Endothelial cell (in vitro differentiated cells): ENCODE measurements around the gene AKAP6. TPM values are rescaled to one million over a fixed set of nuclear protein-coding genes. Genes with fewer than 3 reads are reported as not detected.

Source experiments
- DNase-seq: peaks from one replicate; pipeline ENCODE4 v3.0.0; 2021; ENCODE audit warnings: low spot score
- H3K27ac Mint-ChIP-seq: one replicate; pipeline ENCODE4 v1.8.0; 2021; ENCODE audit warnings: mixed read lengths, inconsistent platforms; ENCODE audit not compliant: unreplicated experiment
- H3K27me3 Mint-ChIP-seq: one replicate; pipeline ENCODE4 v1.8.0; 2021; ENCODE audit warnings: mild to moderate bottlenecking, moderate library complexity, mixed read lengths, inconsistent platforms; ENCODE audit not compliant: unreplicated experiment
- H3K36me3 Mint-ChIP-seq: one replicate; pipeline ENCODE4 v1.8.0; 2021; ENCODE audit warnings: mild to moderate bottlenecking, low read depth, mixed read lengths, inconsistent platforms; ENCODE audit not compliant: unreplicated experiment
- H3K4me1 Mint-ChIP-seq: one replicate; pipeline ENCODE4 v1.8.0; 2021; ENCODE audit warnings: mild to moderate bottlenecking, mixed read lengths, inconsistent platforms; ENCODE audit not compliant: unreplicated experiment
- H3K4me3 Mint-ChIP-seq: one replicate; pipeline ENCODE4 v1.8.0; 2021; ENCODE audit warnings: mild to moderate bottlenecking, mixed read lengths, inconsistent platforms; ENCODE audit not compliant: unreplicated experiment
- H3K9me3 Mint-ChIP-seq: one replicate; pipeline ENCODE4 v1.8.0; 2021; ENCODE audit warnings: mixed read lengths, inconsistent platforms; ENCODE audit not compliant: unreplicated experiment
- total RNA-seq: library from RNA; stranded (reverse); fragmentation: NEBNext Ultra II Directional; extraction: Animal tissue kit (Norgen Biotek cat#: 25700); gene quantifications from one replicate; pipeline ENCODE4 v1.2.1, GENCODE V29; 2021; ENCODE audit not compliant: unreplicated experiment
- TF ChIP-seq, protein P1 (sequence below): fragments of 200-600 bp; sonication (generic); IDR thresholded peaks from one replicate; pipeline ENCODE4 v1.5.0; 2021; ENCODE audit warnings: antibody characterized with exemption; ENCODE audit not compliant: unreplicated experiment

Gene AKAP6
- total RNA-seq, 1 donor from 2014 or later, result 4.4 TPM

DNA sequence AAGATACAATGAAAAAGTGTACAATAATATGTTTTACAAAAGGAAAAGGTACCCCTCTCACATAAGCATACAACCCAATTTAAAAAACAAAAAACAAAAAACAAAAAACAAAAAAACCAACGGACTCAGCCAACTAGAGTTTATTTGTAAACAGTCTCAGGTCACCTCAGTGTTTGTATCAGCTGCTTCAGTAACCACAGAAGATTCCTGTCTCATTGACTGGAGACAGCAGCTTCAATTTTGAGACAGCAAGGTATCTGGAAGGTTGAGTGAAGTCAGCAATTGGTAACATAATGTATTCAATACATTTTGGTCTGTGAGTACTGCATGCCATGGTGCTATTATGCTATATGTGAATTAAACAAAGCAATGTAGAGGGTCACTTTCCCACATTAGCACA is 201.7 kb downstream of the AKAP6 start:
- DNase-seq, result no peak
- Mint-ChIP-seq H3K36me3 (no peaks in the 10 kb centered on the region), H3K4me3 (no peak overlapping the region), H3K9me3 (no peaks in the 10 kb centered on the region), H3K4me1 (no peaks in the 10 kb centered on the region), H3K27ac (no peak overlapping the region), H3K27me3 (no peaks in the 10 kb centered on the region)
- TF ChIP-seq, protein P1, sequence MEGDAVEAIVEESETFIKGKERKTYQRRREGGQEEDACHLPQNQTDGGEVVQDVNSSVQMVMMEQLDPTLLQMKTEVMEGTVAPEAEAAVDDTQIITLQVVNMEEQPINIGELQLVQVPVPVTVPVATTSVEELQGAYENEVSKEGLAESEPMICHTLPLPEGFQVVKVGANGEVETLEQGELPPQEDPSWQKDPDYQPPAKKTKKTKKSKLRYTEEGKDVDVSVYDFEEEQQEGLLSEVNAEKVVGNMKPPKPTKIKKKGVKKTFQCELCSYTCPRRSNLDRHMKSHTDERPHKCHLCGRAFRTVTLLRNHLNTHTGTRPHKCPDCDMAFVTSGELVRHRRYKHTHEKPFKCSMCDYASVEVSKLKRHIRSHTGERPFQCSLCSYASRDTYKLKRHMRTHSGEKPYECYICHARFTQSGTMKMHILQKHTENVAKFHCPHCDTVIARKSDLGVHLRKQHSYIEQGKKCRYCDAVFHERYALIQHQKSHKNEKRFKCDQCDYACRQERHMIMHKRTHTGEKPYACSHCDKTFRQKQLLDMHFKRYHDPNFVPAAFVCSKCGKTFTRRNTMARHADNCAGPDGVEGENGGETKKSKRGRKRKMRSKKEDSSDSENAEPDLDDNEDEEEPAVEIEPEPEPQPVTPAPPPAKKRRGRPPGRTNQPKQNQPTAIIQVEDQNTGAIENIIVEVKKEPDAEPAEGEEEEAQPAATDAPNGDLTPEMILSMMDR, result no peak

- H3K9me3 Mint-ChIP-seq, result no peaks in the 10 kb centered on the region
- H3K27me3 Mint-ChIP-seq, result no peaks in the 10 kb centered on the region
- no peaks in the 10 kb centered on the region for H3K4me1 Mint-ChIP-seq
- no peak for DNase-seq
- H3K4me3 Mint-ChIP-seq, result no peak overlapping the region
- H3K27ac Mint-ChIP-seq, result no peak overlapping the region
- TF ChIP-seq, protein P1, result no peak
- no peaks in the 10 kb centered on the region for H3K36me3 Mint-ChIP-seq
These were observed 202.9 kb downstream of the AKAP6 start for GRCh38 chr14:32531942-32532515.

DNA sequence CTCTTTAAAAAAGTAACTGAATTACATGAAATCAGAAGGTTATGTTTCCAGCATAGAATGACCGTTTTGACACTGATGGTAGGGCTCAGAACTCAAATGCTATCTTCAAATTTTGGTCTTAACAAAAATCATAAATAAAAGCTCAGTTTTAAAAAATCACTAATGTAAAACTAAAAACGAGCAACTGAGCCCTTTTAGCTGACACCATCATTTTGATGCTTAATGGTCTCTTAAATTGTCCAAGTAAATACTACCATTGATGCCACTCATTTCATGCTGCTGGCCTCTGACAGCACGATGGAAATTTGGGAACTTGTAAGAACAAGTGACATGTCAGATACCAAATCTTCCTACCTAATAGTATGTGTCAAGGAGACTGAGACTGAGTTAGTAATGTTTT is 205.0 kb downstream of the AKAP6 start:
- no peak for DNase-seq
- no peaks in the 10 kb centered on the region for H3K36me3 Mint-ChIP-seq

DNA sequence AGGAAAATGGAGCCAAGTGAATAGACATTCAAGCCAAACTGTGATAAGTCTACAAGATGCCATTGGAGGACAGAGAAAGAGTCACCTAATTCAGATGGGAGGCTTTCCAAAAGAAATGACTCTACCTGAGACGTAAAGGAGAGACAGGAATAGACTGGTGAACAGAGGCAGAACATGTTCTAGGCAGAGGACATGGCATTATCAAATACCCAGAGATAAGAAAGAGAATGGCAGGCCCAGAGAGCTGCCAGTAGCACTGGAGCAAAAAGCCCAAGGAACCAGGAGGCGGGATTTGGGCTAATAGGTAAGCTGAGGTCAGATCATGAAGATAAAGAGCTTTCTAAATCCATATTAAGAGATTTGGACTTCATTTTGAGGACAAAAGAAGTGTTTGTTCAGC is 207.1 kb downstream of the AKAP6 start:
- Mint-ChIP-seq H3K27ac (no peak overlapping the region), H3K9me3 (no peaks in the 10 kb centered on the region), H3K27me3 (no peaks in the 10 kb centered on the region), H3K4me1 (no peaks in the 10 kb centered on the region), H3K4me3 (no peak overlapping the region), H3K36me3 (no peaks in the 10 kb centered on the region)
- DNase-seq, result no peak
- TF ChIP-seq, protein P1, result no peak

More for the DNA sequence above, 205.0 kb downstream of the AKAP6 start:
- TF ChIP-seq, protein P1, result no peak
- no peaks in the 10 kb centered on the region for H3K27me3 Mint-ChIP-seq
- no peaks in the 10 kb centered on the region for H3K9me3 Mint-ChIP-seq
- no peaks in the 10 kb centered on the region for H3K4me1 Mint-ChIP-seq
- H3K27ac Mint-ChIP-seq, result no peak overlapping the region
- no peak overlapping the region for H3K4me3 Mint-ChIP-seq

- TF ChIP-seq, protein P1, result no peak
- Mint-ChIP-seq H3K27me3 (no peaks in the 10 kb centered on the region), H3K4me1 (no peaks in the 10 kb centered on the region), H3K36me3 (no peaks in the 10 kb centered on the region), H3K27ac (no peak overlapping the region), H3K9me3 (no peaks in the 10 kb centered on the region), H3K4me3 (no peak overlapping the region)
- no peak for DNase-seq
These were observed 208.1 kb downstream of the AKAP6 start for GRCh38 chr14:32537166-32537565.
